Measurements from ENCODE around the gene CYP27C1.

- no peak for TF ChIP-seq EZH2 (IDR thresholded peaks at IDR 0.05; ENCODE audit: low read depth, unreplicated experiment)
- TF ChIP-seq POLR2AphosphoS5 (IDR thresholded peaks at IDR 0.05; ENCODE audit: low read depth) = no peak
- TF ChIP-seq, protein P1, sequence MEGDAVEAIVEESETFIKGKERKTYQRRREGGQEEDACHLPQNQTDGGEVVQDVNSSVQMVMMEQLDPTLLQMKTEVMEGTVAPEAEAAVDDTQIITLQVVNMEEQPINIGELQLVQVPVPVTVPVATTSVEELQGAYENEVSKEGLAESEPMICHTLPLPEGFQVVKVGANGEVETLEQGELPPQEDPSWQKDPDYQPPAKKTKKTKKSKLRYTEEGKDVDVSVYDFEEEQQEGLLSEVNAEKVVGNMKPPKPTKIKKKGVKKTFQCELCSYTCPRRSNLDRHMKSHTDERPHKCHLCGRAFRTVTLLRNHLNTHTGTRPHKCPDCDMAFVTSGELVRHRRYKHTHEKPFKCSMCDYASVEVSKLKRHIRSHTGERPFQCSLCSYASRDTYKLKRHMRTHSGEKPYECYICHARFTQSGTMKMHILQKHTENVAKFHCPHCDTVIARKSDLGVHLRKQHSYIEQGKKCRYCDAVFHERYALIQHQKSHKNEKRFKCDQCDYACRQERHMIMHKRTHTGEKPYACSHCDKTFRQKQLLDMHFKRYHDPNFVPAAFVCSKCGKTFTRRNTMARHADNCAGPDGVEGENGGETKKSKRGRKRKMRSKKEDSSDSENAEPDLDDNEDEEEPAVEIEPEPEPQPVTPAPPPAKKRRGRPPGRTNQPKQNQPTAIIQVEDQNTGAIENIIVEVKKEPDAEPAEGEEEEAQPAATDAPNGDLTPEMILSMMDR (conservative IDR thresholded peaks at IDR 0.05; ENCODE audit: low read depth in 2 of 2) = peak in 1 of 2 experiments; percentile 72; a peak in 2 of 4 replicates
- no peak for TF ChIP-seq CREB1 (CRISPR knock-in tag; IDR thresholded peaks at IDR 0.05; ENCODE audit: low read depth)
- TF ChIP-seq EZH2phosphoT487 (IDR thresholded peaks at IDR 0.05; ENCODE audit: unreplicated experiment) = no peak
- TF ChIP-seq, protein P2, sequence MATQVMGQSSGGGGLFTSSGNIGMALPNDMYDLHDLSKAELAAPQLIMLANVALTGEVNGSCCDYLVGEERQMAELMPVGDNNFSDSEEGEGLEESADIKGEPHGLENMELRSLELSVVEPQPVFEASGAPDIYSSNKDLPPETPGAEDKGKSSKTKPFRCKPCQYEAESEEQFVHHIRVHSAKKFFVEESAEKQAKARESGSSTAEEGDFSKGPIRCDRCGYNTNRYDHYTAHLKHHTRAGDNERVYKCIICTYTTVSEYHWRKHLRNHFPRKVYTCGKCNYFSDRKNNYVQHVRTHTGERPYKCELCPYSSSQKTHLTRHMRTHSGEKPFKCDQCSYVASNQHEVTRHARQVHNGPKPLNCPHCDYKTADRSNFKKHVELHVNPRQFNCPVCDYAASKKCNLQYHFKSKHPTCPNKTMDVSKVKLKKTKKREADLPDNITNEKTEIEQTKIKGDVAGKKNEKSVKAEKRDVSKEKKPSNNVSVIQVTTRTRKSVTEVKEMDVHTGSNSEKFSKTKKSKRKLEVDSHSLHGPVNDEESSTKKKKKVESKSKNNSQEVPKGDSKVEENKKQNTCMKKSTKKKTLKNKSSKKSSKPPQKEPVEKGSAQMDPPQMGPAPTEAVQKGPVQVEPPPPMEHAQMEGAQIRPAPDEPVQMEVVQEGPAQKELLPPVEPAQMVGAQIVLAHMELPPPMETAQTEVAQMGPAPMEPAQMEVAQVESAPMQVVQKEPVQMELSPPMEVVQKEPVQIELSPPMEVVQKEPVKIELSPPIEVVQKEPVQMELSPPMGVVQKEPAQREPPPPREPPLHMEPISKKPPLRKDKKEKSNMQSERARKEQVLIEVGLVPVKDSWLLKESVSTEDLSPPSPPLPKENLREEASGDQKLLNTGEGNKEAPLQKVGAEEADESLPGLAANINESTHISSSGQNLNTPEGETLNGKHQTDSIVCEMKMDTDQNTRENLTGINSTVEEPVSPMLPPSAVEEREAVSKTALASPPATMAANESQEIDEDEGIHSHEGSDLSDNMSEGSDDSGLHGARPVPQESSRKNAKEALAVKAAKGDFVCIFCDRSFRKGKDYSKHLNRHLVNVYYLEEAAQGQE (IDR thresholded peaks at IDR 0.05; ENCODE audit: unreplicated experiment) = no peak
- no peak for TF ChIP-seq JUNB (IDR thresholded peaks at IDR 0.05; ENCODE audit: unreplicated experiment)
- no peak for TF ChIP-seq NANOG (IDR thresholded peaks at IDR 0.05; ENCODE audit: borderline replicate concordance)
- TF ChIP-seq, protein P3, sequence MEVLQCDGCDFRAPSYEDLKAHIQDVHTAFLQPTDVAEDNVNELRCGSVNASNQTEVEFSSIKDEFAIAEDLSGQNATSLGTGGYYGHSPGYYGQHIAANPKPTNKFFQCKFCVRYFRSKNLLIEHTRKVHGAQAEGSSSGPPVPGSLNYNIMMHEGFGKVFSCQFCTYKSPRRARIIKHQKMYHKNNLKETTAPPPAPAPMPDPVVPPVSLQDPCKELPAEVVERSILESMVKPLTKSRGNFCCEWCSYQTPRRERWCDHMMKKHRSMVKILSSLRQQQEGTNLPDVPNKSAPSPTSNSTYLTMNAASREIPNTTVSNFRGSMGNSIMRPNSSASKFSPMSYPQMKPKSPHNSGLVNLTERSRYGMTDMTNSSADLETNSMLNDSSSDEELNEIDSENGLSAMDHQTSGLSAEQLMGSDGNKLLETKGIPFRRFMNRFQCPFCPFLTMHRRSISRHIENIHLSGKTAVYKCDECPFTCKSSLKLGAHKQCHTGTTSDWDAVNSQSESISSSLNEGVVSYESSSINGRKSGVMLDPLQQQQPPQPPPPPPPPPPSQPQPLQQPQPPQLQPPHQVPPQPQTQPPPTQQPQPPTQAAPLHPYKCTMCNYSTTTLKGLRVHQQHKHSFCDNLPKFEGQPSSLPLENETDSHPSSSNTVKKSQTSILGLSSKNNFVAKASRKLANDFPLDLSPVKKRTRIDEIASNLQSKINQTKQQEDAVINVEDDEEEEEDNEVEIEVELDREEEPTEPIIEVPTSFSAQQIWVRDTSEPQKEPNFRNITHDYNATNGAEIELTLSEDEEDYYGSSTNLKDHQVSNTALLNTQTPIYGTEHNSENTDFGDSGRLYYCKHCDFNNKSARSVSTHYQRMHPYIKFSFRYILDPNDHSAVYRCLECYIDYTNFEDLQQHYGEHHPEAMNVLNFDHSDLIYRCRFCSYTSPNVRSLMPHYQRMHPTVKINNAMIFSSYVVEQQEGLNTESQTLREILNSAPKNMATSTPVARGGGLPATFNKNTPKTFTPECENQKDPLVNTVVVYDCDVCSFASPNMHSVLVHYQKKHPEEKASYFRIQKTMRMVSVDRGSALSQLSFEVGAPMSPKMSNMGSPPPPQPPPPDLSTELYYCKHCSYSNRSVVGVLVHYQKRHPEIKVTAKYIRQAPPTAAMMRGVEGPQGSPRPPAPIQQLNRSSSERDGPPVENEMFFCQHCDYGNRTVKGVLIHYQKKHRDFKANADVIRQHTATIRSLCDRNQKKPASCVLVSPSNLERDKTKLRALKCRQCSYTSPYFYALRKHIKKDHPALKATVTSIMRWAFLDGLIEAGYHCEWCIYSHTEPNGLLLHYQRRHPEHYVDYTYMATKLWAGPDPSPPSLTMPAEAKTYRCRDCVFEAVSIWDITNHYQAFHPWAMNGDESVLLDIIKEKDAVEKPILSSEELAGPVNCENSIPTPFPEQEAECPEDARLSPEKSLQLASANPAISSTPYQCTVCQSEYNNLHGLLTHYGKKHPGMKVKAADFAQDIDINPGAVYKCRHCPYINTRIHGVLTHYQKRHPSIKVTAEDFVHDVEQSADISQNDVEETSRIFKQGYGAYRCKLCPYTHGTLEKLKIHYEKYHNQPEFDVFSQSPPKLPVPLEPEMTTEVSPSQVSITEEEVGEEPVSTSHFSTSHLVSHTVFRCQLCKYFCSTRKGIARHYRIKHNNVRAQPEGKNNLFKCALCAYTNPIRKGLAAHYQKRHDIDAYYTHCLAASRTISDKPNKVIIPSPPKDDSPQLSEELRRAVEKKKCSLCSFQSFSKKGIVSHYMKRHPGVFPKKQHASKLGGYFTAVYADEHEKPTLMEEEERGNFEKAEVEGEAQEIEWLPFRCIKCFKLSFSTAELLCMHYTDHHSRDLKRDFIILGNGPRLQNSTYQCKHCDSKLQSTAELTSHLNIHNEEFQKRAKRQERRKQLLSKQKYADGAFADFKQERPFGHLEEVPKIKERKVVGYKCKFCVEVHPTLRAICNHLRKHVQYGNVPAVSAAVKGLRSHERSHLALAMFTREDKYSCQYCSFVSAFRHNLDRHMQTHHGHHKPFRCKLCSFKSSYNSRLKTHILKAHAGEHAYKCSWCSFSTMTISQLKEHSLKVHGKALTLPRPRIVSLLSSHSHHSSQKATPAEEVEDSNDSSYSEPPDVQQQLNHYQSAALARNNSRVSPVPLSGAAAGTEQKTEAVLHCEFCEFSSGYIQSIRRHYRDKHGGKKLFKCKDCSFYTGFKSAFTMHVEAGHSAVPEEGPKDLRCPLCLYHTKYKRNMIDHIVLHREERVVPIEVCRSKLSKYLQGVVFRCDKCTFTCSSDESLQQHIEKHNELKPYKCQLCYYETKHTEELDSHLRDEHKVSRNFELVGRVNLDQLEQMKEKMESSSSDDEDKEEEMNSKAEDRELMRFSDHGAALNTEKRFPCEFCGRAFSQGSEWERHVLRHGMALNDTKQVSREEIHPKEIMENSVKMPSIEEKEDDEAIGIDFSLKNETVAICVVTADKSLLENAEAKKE (CRISPR knock-in tag; IDR thresholded peaks at IDR 0.05) = no peak
- TF ChIP-seq ZNF114 (CRISPR knock-in tag; IDR thresholded peaks at IDR 0.05) = no peak
Observed at GRCh38 chr2:127174136-127174535, 46.0 kb downstream of the CYP27C1 start.

Data from GM23338 (cell line).